Measurements from ENCODE around the gene MRPS27. TPM values are rescaled to one million over a fixed set of nuclear protein-coding genes. Genes with fewer than 3 reads are reported as not detected.

The MRPS27 gene
- total and polyA plus RNA-seq, 8 donors = 14.8 to 43.3 (median 23.1) TPM

GRCh38 chr5:72209147-72210115 lies 110.6 kb downstream of the MRPS27 start:
- Histone ChIP-seq H3K36me3 (peaks cover 4 to 31% (median 23%) of the 10 kb centered on the region in 4 donors), H3K27ac (no peak overlapping the region), H3K9me3 (no peaks in the 10 kb centered on the region), H3K4me1 (peaks cover 0 to 16% (median 12%) of the 10 kb centered on the region in 4 donors), H3K27me3 (no peaks in the 10 kb centered on the region), H3K4me3 (no peak overlapping the region)
- intact Hi-C loops (cut with DNase I; ENCODE audit: low total_unique reads) = no loop called here
- WGBS, 5 donors = 81 to 93% (median 90%) methylated on average over 10 of the region's 10 CpGs
- TF ChIP-seq CTCF (IDR thresholded peaks at IDR 0.05) (no peak), POLR2A (IDR thresholded peaks at IDR 0.05) (no peak), EP300 (IDR thresholded peaks at IDR 0.05) (no peak)
- DNase-seq = no peak

GRCh38 chr5:72208324-72208926 lies 111.6 kb downstream of the MRPS27 start:
- H3K27ac ChIP-seq = no peak overlapping the region
- no peak for DNase-seq
- peaks cover 4 to 41% (median 31%) of the 10 kb centered on the region in 4 donors for H3K36me3 ChIP-seq
- H3K4me3 ChIP-seq = no peak overlapping the region
- no peaks in the 10 kb centered on the region for H3K27me3 ChIP-seq
- peaks cover 0 to 16% (median 12%) of the 10 kb centered on the region in 4 donors for H3K4me1 ChIP-seq
- TF ChIP-seq EP300 (IDR thresholded peaks at IDR 0.05) = no peak
- no peak for TF ChIP-seq CTCF (IDR thresholded peaks at IDR 0.05)
- TF ChIP-seq POLR2AphosphoS5 (IDR thresholded peaks at IDR 0.05) = no peak
- no peak for TF ChIP-seq POLR2A (IDR thresholded peaks at IDR 0.05)
- no peaks in the 10 kb centered on the region for H3K9me3 ChIP-seq
- intact Hi-C loops (cut with DNase I; ENCODE audit: low total_unique reads) = no loop called here
- 88 to 91% (median 90%) methylated on average over 3 of the region's 3 CpGs for WGBS, 5 donors

- no peak overlapping the region for H3K4me3 ChIP-seq
- WGBS, 5 donors = 90 to 94% (median 93%) methylated on average over 3 of the region's 3 CpGs
- no peak overlapping the region for H3K27ac ChIP-seq
- H3K9me3 ChIP-seq = no peaks in the 10 kb centered on the region
- TF ChIP-seq EP300 (IDR thresholded peaks at IDR 0.05) (no peak), POLR2A (IDR thresholded peaks at IDR 0.05) (no peak), CTCF (IDR thresholded peaks at IDR 0.05) (no peak), POLR2AphosphoS5 (IDR thresholded peaks at IDR 0.05) (no peak)
- no peaks in the 10 kb centered on the region for H3K27me3 ChIP-seq
- H3K4me1 ChIP-seq = peaks cover 0 to 16% (median 12%) of the 10 kb centered on the region in 4 donors
- H3K36me3 ChIP-seq = peaks cover 4 to 47% (median 37%) of the 10 kb centered on the region in 4 donors
- intact Hi-C loops (cut with DNase I; ENCODE audit: low total_unique reads) = no loop called here
- DNase-seq = no peak
Measured at GRCh38 chr5:72206994-72207393, 113.0 kb downstream of the MRPS27 start.

GRCh38 chr5:72206160-72206559 lies 113.9 kb downstream of the MRPS27 start:
- Histone ChIP-seq H3K4me3 (no peak overlapping the region), H3K9me3 (no peaks in the 10 kb centered on the region), H3K27me3 (no peaks in the 10 kb centered on the region), H3K27ac (no peak overlapping the region), H3K4me1 (peaks cover 0 to 11% (median 8%) of the 10 kb centered on the region in 4 donors), H3K36me3 (peaks cover 4 to 47% (median 37%) of the 10 kb centered on the region in 4 donors)
- 86 to 92% (median 87%) methylated on average over 3 of the region's 3 CpGs for WGBS, 5 donors
- intact Hi-C loops (cut with DNase I; ENCODE audit: low total_unique reads) = no loop called here
- TF ChIP-seq EP300 (IDR thresholded peaks at IDR 0.05) (no peak), POLR2A (IDR thresholded peaks at IDR 0.05) (no peak), CTCF (IDR thresholded peaks at IDR 0.05) (no peak), POLR2AphosphoS5 (IDR thresholded peaks at IDR 0.05) (no peak)
- no peak for DNase-seq

All from stomach (tissue), 9 donors.